Anterior cingulate cortex (tissue), 58 donors: ENCODE results near the gene PMAIP1.
"Not testable (repeated sequence)": the region's sequence is repeated elsewhere in the genome, so short reads cannot be mapped to it uniquely, and the experiment has no call there.

Experiments
- DNase-seq, 58 donors: peaks; one replicate each; lab custom pipeline; 2025; lab: John Stamatoyannopoulos, UW

PMAIP1 gene

GRCh38 chr18:59881728-59882656 lies 17.8 kb upstream of the PMAIP1 start:
- peak in 1 of 58 donors; percentile 10 for DNase-seq

GRCh38 chr18:59884351-59884750 lies 15.4 kb upstream of the PMAIP1 start:
- no peak for DNase-seq

- no peak for DNase-seq
These were observed 14.1 kb upstream of the PMAIP1 start for GRCh38 chr18:59885579-59886163.

DNA sequence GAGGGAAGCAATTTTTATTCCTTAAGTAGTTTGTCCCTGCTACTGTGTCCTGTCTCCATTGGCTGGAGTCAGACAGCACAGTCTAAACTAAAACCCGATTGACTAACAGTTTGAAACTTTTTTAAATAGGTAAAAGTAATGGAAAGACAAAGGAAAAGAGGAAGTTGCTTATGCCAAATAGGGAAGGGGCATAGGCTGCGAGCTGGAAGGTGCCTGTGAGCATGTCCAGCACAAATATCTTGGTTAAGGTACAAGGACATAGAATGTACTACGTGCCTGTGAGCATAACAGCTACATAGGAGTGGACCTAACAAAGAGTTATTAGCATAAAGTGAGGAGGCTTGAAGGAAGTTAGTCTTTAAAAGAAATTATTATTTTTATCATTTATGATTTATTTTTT lies 13.4 kb upstream of the PMAIP1 start:
- not testable (repeated sequence) for DNase-seq

DNA sequence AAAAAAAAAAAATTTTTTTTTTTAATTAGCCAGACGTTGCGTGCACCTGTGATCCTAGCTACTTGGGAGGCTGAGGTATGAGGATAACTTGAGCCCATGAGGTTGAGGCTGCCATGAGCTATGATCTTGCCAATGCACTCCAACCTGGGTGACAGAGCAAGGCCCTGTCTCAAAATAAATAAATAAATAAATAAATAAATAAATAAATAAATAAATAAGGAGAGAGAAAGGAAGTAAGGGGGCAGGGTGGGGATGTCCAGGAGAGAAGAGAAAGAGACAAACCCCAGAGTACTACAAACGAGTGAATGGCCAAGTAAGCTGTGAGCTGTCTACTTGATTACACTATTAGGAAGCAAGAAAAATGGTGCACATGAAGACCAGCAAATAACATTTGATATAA lies 7.7 kb upstream of the PMAIP1 start:
- DNase-seq = no peak

- DNase-seq = no peak
These were observed 5.8 kb upstream of the PMAIP1 start for GRCh38 chr18:59893971-59894370.

DNA sequence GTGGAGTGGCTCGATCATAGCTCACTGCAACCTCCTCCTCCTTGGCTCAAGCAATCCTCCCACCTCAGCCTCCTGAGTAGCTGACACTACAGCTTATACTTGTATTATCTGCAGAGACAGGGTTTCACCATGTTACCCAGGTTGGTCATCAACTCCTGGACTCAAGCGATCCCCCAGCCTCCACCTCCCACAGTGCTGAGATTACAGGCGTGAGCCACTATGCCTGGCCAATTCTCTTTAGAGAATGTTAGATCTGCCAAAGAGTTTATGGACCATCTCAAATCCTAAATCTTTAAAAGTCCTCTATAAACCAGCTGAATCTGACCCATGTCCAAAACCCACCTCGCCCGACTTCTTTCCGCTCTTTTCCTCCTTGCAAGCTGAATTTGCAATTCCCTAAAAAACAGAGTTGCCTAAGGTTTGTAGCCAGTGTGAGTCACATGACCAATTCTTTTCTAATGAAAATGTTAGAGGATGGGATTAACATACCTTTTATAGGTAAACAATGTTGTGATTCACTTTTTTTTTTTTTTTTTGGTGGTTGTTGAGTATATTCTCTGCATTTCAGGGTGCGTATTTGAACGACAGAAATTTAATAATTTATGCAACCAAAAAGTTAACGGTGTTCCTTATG lies 2.4 kb upstream of the PMAIP1 start:
- no peak for DNase-seq

DNA sequence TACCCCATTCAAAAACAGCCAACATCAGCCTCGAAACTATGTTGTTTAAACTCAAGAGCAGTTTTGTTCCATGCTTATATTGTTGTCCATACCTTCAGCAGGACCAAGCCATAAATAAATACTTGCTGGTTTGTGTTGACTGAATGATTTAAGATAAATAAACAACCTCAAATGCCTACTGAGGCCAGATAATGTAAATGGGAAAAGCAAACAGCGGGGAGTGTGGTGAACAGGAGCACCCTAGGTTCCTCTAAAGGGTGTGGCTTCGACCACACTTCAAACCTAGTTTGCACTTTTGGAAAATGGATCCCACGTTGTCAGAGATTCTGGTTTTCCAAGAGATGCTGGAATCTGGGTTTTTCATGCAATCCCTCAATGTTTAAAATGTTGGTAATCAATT lies 1.7 kb upstream of the PMAIP1 start:
- DNase-seq = no peak

DNA sequence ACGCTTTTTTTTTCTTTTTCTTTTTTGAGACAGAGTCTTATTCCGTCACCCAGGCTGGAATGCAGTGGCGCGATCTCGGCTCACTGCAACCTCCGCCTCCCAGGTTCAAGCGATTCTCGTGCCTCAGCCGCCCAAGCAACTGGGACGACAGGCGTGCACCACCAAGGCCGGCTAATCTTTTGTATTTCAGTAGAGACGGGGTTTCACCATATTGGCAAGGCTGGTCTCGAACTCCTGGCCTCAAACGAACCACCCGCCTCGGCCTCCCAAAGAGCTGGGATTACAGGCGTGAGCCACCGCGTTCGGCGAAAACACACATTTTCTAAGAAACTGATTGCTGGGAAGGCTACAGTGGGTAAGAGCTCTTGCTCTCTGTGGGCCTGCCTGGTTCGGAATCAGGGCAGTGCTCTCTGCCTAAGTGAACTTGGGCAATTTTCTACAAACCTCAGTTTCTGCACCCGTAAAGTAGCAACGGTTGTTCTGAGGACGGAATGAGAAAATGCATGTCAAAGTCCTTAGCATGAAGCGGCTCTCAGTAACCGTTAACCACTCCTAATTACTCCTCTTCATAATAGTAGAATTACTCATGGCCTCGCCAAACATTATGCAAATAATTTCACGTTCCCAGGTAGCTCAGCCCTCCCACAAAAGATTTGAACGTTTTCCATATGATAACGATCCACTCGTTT lies 1.0 kb upstream of the PMAIP1 start:
- DNase-seq = no peak

GRCh38 chr18:59900222-59901128 lies 679 bp downstream of the PMAIP1 start:
- no peak for DNase-seq

DNA sequence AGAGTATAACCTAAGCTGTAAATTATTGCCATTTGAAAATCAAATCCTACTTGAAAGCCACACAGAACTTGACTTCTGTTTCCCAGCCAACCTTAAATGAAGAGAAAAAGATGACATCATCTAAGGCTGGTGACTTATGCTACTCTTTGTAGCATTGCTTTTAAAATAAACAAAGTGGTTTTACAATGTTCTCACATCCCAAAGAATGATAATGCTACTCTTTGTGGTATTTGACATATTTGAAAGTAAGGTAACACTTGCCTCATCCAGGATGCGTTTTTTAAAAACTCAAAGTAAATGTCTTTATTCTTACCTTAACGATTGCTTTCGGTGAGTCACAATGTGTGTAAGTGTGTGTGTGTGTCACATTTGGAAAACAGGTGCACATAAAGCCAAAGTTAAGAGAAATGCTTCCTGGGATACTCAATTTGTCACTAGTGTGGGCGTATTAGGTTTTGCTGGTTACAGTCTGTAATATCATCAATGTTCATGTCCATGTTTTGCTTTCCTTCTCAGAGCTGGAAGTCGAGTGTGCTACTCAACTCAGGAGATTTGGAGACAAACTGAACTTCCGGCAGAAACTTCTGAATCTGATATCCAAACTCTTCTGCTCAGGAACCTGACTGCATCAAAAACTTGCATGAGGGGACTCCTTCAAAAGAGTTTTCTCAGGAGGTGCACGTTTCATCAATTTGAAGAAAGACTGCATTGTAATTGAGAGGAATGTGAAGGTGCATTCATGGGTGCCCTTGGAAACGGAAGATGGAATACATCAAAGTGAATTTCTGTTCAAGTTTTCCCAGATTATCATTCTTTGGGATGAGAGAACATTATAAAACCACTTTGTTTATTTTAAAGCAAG lies 2.6 kb downstream of the PMAIP1 start:
- no peak for DNase-seq

GRCh38 chr18:59902993-59903610 lies 3.3 kb downstream of the PMAIP1 start:
- no peak for DNase-seq

- no peak for DNase-seq
These were observed 4.3 kb downstream of the PMAIP1 start for GRCh38 chr18:59904011-59904601.

DNA sequence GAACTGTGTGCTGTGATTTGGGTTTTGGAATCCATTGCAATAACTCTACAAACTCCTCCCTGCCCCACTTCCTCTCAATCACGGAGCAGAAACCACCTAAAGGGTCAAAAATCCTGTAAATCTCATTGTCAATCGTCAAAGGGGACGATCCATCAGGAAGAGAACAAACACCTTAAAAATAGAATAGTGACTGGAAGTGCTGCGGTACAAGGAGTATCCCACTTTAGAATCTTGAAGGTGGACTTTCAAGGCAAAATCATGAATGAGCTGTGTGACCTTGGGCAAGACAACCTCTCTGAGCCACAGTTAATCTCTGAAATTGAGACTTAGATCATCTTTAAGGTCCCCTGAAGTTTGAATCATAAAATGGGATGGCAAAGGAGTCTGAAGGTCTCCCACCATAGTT lies 5.9 kb downstream of the PMAIP1 start:
- no peak for DNase-seq

- DNase-seq = no peak
These were observed 6.4 kb downstream of the PMAIP1 start for GRCh38 chr18:59906203-59906602.

DNA sequence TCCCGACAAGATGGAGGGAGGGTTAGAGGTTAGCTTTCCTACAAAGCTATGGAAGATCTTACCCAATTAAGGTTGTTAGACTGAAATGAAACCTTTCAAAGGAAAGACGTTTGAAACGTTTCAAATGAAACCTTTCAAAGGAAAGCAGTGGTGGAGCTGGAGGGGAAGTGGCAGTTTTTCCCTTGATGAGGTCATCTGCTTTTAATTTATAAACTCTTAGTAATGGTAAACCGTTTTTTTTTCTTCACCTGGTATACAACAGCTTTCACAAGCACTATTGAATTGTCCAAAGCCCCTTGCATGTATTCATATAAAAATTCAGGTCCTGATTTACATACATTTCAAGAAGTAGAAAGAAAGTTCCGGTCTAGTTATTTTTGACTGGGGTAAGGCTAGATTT lies 7.4 kb downstream of the PMAIP1 start:
- DNase-seq = no peak

DNA sequence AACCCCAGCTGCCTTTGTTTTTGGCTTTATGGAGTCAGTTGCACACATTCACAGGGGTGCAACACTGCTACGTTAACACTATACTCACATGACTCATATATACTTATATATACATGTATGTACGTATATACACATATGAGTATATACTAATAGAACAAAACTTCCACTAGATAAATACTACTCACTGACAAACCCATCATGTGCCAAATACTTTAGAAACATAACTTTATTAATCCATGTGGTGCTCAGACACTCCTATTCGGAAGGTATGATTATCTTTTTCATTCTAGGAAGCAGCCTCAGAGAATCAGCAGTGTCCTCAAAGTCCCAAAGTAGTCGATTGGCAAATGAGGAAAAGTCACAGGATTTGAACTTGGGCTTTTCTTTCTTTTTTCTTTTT lies 7.9 kb downstream of the PMAIP1 start:
- no peak for DNase-seq

- no peak for DNase-seq
These were observed 9.0 kb downstream of the PMAIP1 start for GRCh38 chr18:59908799-59909198.
